ENCODE results near the gene KIAA0586. TPM values are rescaled to one million over a fixed set of nuclear protein-coding genes. Genes with fewer than 3 reads are reported as not detected.

Gene KIAA0586
- total RNA-seq, 4 donors from 2014 or later: 3.6 to 37.5 (median 15.0) TPM

- Histone ChIP-seq H3K4me3 (no peak overlapping the region), H3K36me3 (no peaks in the 10 kb centered on the region), H3K27ac (no peak overlapping the region), H3K27me3 (no peaks in the 10 kb centered on the region), H3K9me3 (no peaks in the 10 kb centered on the region), H3K4me1 (no peaks in the 10 kb centered on the region)
- intact Hi-C loops (cut with DNase I; ENCODE audit: low total_unique reads): no loop called here
- no peak for TF ChIP-seq CTCF (IDR thresholded peaks at IDR 0.05)
- no peak for TF ChIP-seq POLR2A (IDR thresholded peaks at IDR 0.05)
- DNase-seq: no peak
Measured at GRCh38 chr14:58397156-58397555, 30.4 kb upstream of the KIAA0586 start.

GRCh38 chr14:58398495-58398894 lies 29.0 kb upstream of the KIAA0586 start:
- Histone ChIP-seq H3K27ac (no peak overlapping the region), H3K36me3 (no peaks in the 10 kb centered on the region), H3K27me3 (no peaks in the 10 kb centered on the region), H3K9me3 (no peaks in the 10 kb centered on the region), H3K4me3 (no peak overlapping the region), H3K4me1 (no peaks in the 10 kb centered on the region)
- intact Hi-C loops (cut with DNase I; ENCODE audit: low total_unique reads): no loop called here
- DNase-seq: no peak
- TF ChIP-seq CTCF (IDR thresholded peaks at IDR 0.05) (no peak), POLR2A (IDR thresholded peaks at IDR 0.05) (no peak)

- intact Hi-C loops (cut with DNase I; ENCODE audit: low total_unique reads): no loop called here
- no peaks in the 10 kb centered on the region for H3K36me3 ChIP-seq
- no peak for TF ChIP-seq POLR2A (IDR thresholded peaks at IDR 0.05)
- no peak for TF ChIP-seq CTCF (IDR thresholded peaks at IDR 0.05)
Measured at GRCh38 chr14:58398895-58399294, 28.6 kb upstream of the KIAA0586 start.

GRCh38 chr14:58401587-58401986 lies 25.9 kb upstream of the KIAA0586 start:
- no peak for DNase-seq
- TF ChIP-seq POLR2A (IDR thresholded peaks at IDR 0.05): no peak
- TF ChIP-seq CTCF (IDR thresholded peaks at IDR 0.05): no peak
- Histone ChIP-seq H3K4me1 (no peaks in the 10 kb centered on the region), H3K27me3 (no peaks in the 10 kb centered on the region), H3K27ac (no peak overlapping the region), H3K9me3 (no peaks in the 10 kb centered on the region), H3K36me3 (no peaks in the 10 kb centered on the region), H3K4me3 (no peak overlapping the region)
- intact Hi-C loops (cut with DNase I; ENCODE audit: low total_unique reads): no loop called here

More at GRCh38 chr14:58398895-58399294, 28.6 kb upstream of the KIAA0586 start:
- H3K4me1 ChIP-seq: no peaks in the 10 kb centered on the region
- no peak for DNase-seq
- H3K4me3 ChIP-seq: no peak overlapping the region
- H3K27me3 ChIP-seq: no peaks in the 10 kb centered on the region
- H3K27ac ChIP-seq: no peak overlapping the region
- no peaks in the 10 kb centered on the region for H3K9me3 ChIP-seq

- no peak overlapping the region for H3K4me3 ChIP-seq
- H3K4me1 ChIP-seq: no peaks in the 10 kb centered on the region
- no peaks in the 10 kb centered on the region for H3K9me3 ChIP-seq
- intact Hi-C loops (cut with DNase I; ENCODE audit: low total_unique reads): no loop called here
- no peak overlapping the region for H3K27ac ChIP-seq
- no peak for DNase-seq
- no peaks in the 10 kb centered on the region for H3K27me3 ChIP-seq
- no peaks in the 10 kb centered on the region for H3K36me3 ChIP-seq
- TF ChIP-seq POLR2A (IDR thresholded peaks at IDR 0.05): no peak
- TF ChIP-seq CTCF (IDR thresholded peaks at IDR 0.05): no peak
Measured at GRCh38 chr14:58408681-58409215, 18.8 kb upstream of the KIAA0586 start.
